Testis (tissue), 2 donors: Measurements from ENCODE around the gene HEPHL1.

Source experiments
- CTCF ChIP-seq, 3 experiments: fragments of 450-650 bp in 2 of 3; fragments of 200-600 bp in 1 of 3; sonication (generic) in 1 of 3; IDR thresholded peaks; one replicate each; pipeline ENCODE4 v1.5.1; 2016 to 2019; ENCODE audit warnings: antibody characterized with exemption in 3 of 3, mild to moderate bottlenecking in 2 of 3, moderate library complexity in 1 of 3
- POLR2A ChIP-seq: fragments of 450-650 bp; IDR thresholded peaks from one replicate; pipeline ENCODE4 v1.6.1; 2017; ENCODE audit warnings: antibody characterized with exemption, mild to moderate bottlenecking, moderate library complexity

DNA sequence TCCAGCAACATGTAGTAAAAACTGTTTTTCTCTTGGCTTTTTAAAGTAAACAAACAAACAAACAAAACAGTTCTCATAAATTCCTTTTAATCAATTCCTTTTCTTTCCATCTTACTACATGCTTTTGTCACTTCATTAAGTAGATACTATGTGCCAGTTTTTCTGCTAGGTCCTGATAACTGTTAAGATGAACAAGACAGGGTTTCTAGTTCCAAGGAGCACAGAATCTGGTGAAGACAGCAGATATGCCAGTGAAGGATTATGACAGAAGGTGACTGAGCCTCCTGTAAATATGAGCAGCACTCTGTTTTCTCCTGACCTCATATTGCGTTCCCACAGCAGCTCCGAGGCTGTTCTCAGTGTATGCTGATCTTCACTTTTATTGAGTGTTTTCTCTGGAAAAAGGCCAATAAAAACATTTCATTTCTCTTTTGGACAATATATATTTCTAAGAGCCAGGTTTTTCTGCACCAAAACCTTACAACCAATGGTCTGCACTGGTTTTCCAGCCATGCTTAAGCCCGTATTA is 45.8 kb downstream of the HEPHL1 start:
- TF ChIP-seq CTCF (IDR thresholded peaks at IDR 0.05) (no peak), POLR2A (no peak)
